ENCODE measurements around the gene TCHH. TPM values are rescaled to one million over a fixed set of nuclear protein-coding genes. Genes with fewer than 3 reads are reported as not detected.

The TCHH gene
- total RNA-seq, 1 donor from 2014 or later = 0.49 TPM

DNA sequence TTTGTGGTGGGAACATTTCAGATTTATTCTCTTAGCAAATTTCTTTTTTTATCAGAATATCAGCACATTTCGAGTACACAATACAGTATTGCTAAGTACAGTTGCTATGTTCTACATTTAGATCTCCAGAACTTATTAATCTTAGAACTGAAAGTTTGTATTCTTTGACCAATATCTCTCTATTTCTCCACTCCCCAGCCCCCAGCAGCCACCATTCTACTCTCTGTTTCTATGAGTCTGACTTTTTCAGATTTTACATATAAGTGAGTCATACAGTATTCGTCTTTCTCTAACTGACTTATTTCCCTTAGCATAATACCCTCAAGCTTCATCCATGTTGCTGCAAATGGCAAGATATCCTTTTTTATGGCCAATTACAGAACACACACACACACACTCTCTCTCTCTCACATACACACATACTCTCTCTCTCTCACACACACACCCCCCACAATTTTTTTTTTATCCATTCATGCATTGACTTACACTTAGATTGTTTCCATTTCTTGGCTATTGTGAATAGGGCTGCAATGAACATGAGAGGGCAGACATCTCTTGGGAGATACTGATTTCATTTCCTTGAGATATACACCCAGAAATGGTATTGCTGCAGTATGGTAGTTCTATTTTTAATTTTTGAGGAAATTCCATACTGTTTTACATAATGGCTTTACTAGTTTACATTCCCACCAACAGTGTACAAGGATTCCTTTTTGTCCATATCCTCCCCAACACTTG is 28.1 kb upstream of the TCHH start:
- H3K4me3 Mint-ChIP-seq (ENCODE audit: unreplicated experiment) = no peak overlapping the region
- H3K4me1 Mint-ChIP-seq (ENCODE audit: low read depth, unreplicated experiment) = no peaks in the 10 kb centered on the region
- peaks cover 2% of the 10 kb centered on the region for H3K27me3 Mint-ChIP-seq (ENCODE audit: unreplicated experiment)
- TF ChIP-seq, protein P1, sequence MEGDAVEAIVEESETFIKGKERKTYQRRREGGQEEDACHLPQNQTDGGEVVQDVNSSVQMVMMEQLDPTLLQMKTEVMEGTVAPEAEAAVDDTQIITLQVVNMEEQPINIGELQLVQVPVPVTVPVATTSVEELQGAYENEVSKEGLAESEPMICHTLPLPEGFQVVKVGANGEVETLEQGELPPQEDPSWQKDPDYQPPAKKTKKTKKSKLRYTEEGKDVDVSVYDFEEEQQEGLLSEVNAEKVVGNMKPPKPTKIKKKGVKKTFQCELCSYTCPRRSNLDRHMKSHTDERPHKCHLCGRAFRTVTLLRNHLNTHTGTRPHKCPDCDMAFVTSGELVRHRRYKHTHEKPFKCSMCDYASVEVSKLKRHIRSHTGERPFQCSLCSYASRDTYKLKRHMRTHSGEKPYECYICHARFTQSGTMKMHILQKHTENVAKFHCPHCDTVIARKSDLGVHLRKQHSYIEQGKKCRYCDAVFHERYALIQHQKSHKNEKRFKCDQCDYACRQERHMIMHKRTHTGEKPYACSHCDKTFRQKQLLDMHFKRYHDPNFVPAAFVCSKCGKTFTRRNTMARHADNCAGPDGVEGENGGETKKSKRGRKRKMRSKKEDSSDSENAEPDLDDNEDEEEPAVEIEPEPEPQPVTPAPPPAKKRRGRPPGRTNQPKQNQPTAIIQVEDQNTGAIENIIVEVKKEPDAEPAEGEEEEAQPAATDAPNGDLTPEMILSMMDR (IDR thresholded peaks at IDR 0.05; ENCODE audit: partially characterized antibody, unreplicated experiment) = no peak
- H3K27ac Mint-ChIP-seq (ENCODE audit: unreplicated experiment) = no peak overlapping the region
- H3K9me3 Mint-ChIP-seq (ENCODE audit: unreplicated experiment) = peaks cover 8% of the 10 kb centered on the region
- peaks cover 16% of the 10 kb centered on the region for H3K36me3 Mint-ChIP-seq (ENCODE audit: unreplicated experiment)
- no peak for DNase-seq

DNA sequence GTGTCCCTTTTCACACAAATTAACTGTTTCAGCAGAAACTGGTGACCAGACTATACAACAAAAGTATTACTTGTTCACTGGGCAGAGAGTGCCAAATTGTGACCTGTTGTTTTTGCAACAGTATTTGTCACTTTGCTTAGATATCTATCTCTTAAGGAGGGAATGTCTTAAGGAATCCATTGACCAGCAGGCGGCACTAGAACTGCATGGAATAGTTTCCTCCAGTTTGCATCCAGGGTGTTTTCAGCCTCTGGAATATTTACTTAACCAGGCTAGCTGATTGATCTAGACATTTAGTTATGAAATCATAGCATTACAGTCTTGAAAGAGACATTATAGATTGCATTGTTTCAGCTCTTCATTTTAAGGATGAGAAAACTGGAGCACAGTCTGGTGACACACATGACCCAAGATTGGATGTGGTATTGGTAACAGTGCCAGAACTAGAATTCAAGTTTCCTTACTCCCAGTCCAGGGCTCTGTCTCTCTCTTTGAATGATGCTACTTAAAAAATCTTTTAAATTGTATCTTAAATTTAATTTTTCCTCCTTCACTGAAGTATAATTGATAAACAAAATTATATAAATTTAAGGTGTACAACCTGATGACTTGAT is 26.8 kb upstream of the TCHH start:
- Mint-ChIP-seq H3K4me1 (ENCODE audit: low read depth, unreplicated experiment) (no peaks in the 10 kb centered on the region), H3K4me3 (ENCODE audit: unreplicated experiment) (no peak overlapping the region), H3K9me3 (ENCODE audit: unreplicated experiment) (peaks cover 8% of the 10 kb centered on the region), H3K36me3 (ENCODE audit: unreplicated experiment) (peaks cover 15% of the 10 kb centered on the region), H3K27me3 (ENCODE audit: unreplicated experiment) (peaks cover 2% of the 10 kb centered on the region), H3K27ac (ENCODE audit: unreplicated experiment) (no peak overlapping the region)
- TF ChIP-seq, protein P1 (IDR thresholded peaks at IDR 0.05; ENCODE audit: partially characterized antibody, unreplicated experiment) = peak; percentile 79
- peak; percentile 64 for DNase-seq

DNA sequence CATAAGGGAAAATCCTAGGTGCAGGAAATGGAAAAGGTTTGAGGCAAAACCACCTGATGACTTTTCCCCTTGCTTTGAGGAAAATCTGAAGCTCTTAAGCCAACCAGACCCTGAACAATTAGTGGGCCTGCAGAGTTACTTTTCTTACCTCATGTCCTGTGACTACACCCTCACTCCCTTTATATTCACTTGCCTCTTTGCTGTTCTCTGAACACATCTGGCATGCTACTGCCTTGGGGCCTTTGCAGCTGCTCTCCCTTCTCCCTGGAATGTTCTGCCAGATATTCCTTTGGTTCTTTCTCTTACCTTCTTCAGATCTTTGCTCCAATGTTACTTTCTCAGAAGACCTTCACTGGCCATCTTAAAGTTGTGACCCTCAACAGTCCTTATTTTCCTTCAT is 22.0 kb upstream of the TCHH start:
- Mint-ChIP-seq H3K4me1 (ENCODE audit: low read depth, unreplicated experiment) (no peaks in the 10 kb centered on the region), H3K36me3 (ENCODE audit: unreplicated experiment) (peaks cover 4% of the 10 kb centered on the region), H3K4me3 (ENCODE audit: unreplicated experiment) (no peak overlapping the region), H3K27ac (ENCODE audit: unreplicated experiment) (no peak overlapping the region), H3K27me3 (ENCODE audit: unreplicated experiment) (peaks cover 2% of the 10 kb centered on the region), H3K9me3 (ENCODE audit: unreplicated experiment) (no peaks in the 10 kb centered on the region)
- DNase-seq = no peak
- TF ChIP-seq, protein P1 (IDR thresholded peaks at IDR 0.05; ENCODE audit: partially characterized antibody, unreplicated experiment) = no peak

DNA sequence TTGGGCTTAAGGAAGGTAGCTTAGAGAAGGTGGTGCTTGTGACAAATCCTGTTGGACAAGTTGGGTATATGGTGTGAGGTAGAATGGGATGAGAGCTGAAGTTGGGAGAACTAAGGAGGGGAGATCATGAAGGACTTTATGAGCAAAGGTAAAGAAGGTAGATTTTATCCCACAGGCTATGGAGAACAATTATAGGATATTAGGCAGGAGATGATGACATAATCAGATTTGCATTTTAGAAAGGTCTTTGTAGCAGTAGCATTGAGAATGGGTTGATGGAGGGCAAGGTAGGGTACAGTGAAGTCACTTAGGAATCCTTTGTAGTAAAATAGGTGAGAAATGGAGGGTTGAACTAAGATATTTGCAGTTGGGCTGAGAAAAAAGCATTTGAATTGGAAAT is 14.9 kb upstream of the TCHH start:
- H3K27ac Mint-ChIP-seq (ENCODE audit: unreplicated experiment) = no peak overlapping the region
- no peaks in the 10 kb centered on the region for H3K9me3 Mint-ChIP-seq (ENCODE audit: unreplicated experiment)
- no peak overlapping the region for H3K4me3 Mint-ChIP-seq (ENCODE audit: unreplicated experiment)
- TF ChIP-seq, protein P1 (IDR thresholded peaks at IDR 0.05; ENCODE audit: partially characterized antibody, unreplicated experiment) = no peak
- H3K36me3 Mint-ChIP-seq (ENCODE audit: unreplicated experiment) = peaks cover 13% of the 10 kb centered on the region
- no peaks in the 10 kb centered on the region for H3K4me1 Mint-ChIP-seq (ENCODE audit: low read depth, unreplicated experiment)
- H3K27me3 Mint-ChIP-seq (ENCODE audit: unreplicated experiment) = no peaks in the 10 kb centered on the region
- no peak for DNase-seq

DNA sequence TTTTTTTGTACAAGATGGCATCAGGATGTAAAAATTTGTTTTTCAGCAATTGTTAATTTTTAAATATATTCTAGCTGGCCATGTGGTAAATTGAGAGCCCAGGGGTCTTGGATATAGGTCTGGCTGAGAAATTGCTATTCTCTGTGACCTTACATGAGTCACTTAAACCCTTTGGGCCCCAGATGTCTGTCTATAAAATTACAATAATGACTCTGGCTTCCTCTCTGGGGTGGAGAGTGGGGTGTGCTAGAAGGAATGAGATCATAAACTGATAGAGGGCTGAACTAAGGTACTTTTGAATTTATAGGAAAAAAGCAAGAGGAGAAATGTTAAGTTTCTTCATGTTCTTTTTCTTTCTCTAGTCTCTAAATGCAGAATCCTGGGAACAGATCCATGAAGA is 12.4 kb upstream of the TCHH start:
- peaks cover 10% of the 10 kb centered on the region for H3K36me3 Mint-ChIP-seq (ENCODE audit: unreplicated experiment)
- H3K9me3 Mint-ChIP-seq (ENCODE audit: unreplicated experiment) = no peaks in the 10 kb centered on the region
- no peaks in the 10 kb centered on the region for H3K27me3 Mint-ChIP-seq (ENCODE audit: unreplicated experiment)
- TF ChIP-seq, protein P1 (IDR thresholded peaks at IDR 0.05; ENCODE audit: partially characterized antibody, unreplicated experiment) = no peak
- no peak overlapping the region for H3K27ac Mint-ChIP-seq (ENCODE audit: unreplicated experiment)
- no peak overlapping the region for H3K4me3 Mint-ChIP-seq (ENCODE audit: unreplicated experiment)
- DNase-seq = no peak
- no peaks in the 10 kb centered on the region for H3K4me1 Mint-ChIP-seq (ENCODE audit: low read depth, unreplicated experiment)

Data from glutamatergic neuron (in vitro differentiated cells).